PC-9 (cell line): Measurements from ENCODE around the gene PLPPR1. TPM values are rescaled to one million over a fixed set of nuclear protein-coding genes. Genes with fewer than 3 reads are reported as not detected.

Experiments used
- BruUV-seq: library from RNA; stranded (reverse); fragments of 400-500 nt; replicated peaks from 2 replicates; lab custom pipeline; 2021; lab: Mats Ljungman, UMichigan
- CTCF ChIA-PET: fragments of 300-600 bp; sonication (Branson Sonifier 250); formaldehyde crosslinking; loops from one replicate; lab custom pipeline; 2022; ENCODE audit warnings: antibody characterized with exemption; lab: Charles Lee
- POLR2A ChIA-PET: fragments of 300-600 bp; sonication (Branson Sonifier 250); formaldehyde crosslinking; loops from one replicate; lab custom pipeline; 2022; ENCODE audit warnings: antibody characterized with exemption; ENCODE audit not compliant: unreplicated experiment; lab: Charles Lee
- DNase-seq, 2 experiments: peaks; one replicate each; pipeline versions ENCODE4 v3.0.0 to v3.0.0-alpha.2; 2015 to 2022; ENCODE audit warnings: mixed read lengths in 1 of 2
- H2AFZ ChIP-seq: fragments of 200-600 bp; sonication (generic); 2 replicates; pipeline ENCODE4 v1.8.1; 2017; ENCODE audit warnings: antibody characterized with exemption
- H3F3A ChIP-seq: fragments of 200-600 bp; sonication (generic); 2 replicates; pipeline ENCODE4 v1.8.1; 2017; ENCODE audit warnings: antibody characterized with exemption, mild to moderate bottlenecking, low read depth; ENCODE audit not compliant: insufficient read depth
- H3K27ac ChIP-seq: fragments of 200-600 bp; sonication (generic); 2 replicates; pipeline ENCODE4 v1.6.1; 2016; ENCODE audit warnings: mixed run types
- H3K27me3 ChIP-seq: fragments of 200-600 bp; sonication (generic); 2 replicates; pipeline ENCODE4 v1.6.1; 2016; ENCODE audit warnings: low read depth, mixed run types; ENCODE audit not compliant: insufficient read depth
- H3K36me3 ChIP-seq: fragments of 200-600 bp; sonication (generic); 2 replicates; pipeline ENCODE4 v1.6.1; 2016; ENCODE audit warnings: low read depth, mixed run types
- H3K4me1 ChIP-seq: fragments of 200-600 bp; sonication (generic); replicated peaks from 2 replicates; pipeline ENCODE4 v1.6.1; 2016; ENCODE audit warnings: mixed run types; ENCODE audit not compliant: insufficient read depth
- H3K4me2 ChIP-seq: fragments of 200-600 bp; sonication (generic); 2 replicates; pipeline ENCODE4 v1.6.1; 2017; ENCODE audit warnings: mixed run types
- H3K4me3 ChIP-seq: fragments of 200-600 bp; sonication (generic); 2 replicates; pipeline ENCODE4 v1.6.1; 2016; ENCODE audit warnings: mixed run types
- H3K79me2 ChIP-seq: fragments of 200-600 bp; sonication (generic); 2 replicates; pipeline ENCODE4 v1.6.1; 2017; ENCODE audit warnings: low read depth, mixed run types
- H3K9me2 ChIP-seq: fragments of 200-600 bp; sonication (generic); 2 replicates; pipeline ENCODE4 v1.8.1; 2017; ENCODE audit warnings: mild to moderate bottlenecking; ENCODE audit not compliant: insufficient read depth
- H3K9me3 ChIP-seq: fragments of 200-600 bp; sonication (generic); 2 replicates; pipeline ENCODE4 v1.8.1; 2016; ENCODE audit warnings: low read depth; ENCODE audit not compliant: insufficient read depth
- H4K20me1 ChIP-seq: fragments of 200-600 bp; sonication (generic); 2 replicates; pipeline ENCODE4 v1.8.1; 2017; ENCODE audit not compliant: insufficient read depth
- CTCF ChIP-seq: fragments of 200-600 bp; sonication (generic); conservative IDR thresholded peaks from 2 replicates; pipeline ENCODE4 v1.6.1; 2017; ENCODE audit warnings: mixed run types, antibody characterized with exemption, mild to moderate bottlenecking, moderate library complexity
- EZH2 ChIP-seq: fragments of 200-600 bp; sonication (generic); IDR thresholded peaks from 2 replicates; pipeline ENCODE4 v1.8.0; 2017; ENCODE audit warnings: antibody characterized with exemption, low read depth
- intact Hi-C: fragments of 100-400 bp; cut with micrococcal nuclease; formaldehyde crosslinking; loops from one replicate; pipeline ENCODE4 v1.10.0; 2022; ENCODE audit not compliant: unreplicated experiment
- total RNA-seq: library from RNA; stranded (reverse); gene quantifications from 2 replicates; pipeline ENCODE4 v1.2.3, GENCODE V29; 2021

The PLPPR1 gene
- total RNA-seq, 1 experiment from 2014 or later, result not detected

DNA sequence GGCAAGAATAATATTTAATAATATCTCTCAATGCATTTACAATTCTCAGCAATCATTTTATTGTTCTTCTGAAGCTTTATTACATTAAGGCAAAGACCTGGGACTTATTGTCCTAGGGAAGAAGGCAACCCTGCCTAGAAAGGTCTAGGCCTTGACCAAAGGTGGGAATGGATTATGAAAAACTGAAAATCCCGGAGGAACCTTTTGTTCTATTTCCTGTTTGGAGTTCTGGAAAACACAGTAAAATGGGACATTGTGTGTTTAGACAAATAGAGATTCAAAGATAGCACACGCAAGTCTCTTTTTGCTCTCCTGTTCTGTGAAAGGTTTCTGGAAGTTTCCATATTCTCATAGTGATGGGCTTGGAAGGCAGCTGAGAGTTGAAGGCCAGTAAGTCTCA, 325.2 kb downstream of the PLPPR1 start:
- Histone ChIP-seq H3K4me3 (no peak overlapping the region), H3K27me3 (no peaks in the 10 kb centered on the region), H3K9me3 (no peaks in the 10 kb centered on the region), H2AFZ (no peak overlapping the region), H3K27ac (no peak overlapping the region), H3K4me1 (no peaks in the 10 kb centered on the region), H3K79me2 (no peaks in the 10 kb centered on the region), H3K36me3 (no peaks in the 10 kb centered on the region), H3F3A (no peaks in the 10 kb centered on the region), H3K4me2 (no peak overlapping the region), H3K9me2 (no peaks in the 10 kb centered on the region), H4K20me1 (no peaks in the 10 kb centered on the region)
- TF ChIP-seq EZH2 (no peak), CTCF (no peak)
- ChIA-PET POLR2A (no interaction called here), CTCF (no interaction called here)
- intact Hi-C loops, result no loop called here
- no peak for DNase-seq
- no TSS peak for BruUV-seq

DNA sequence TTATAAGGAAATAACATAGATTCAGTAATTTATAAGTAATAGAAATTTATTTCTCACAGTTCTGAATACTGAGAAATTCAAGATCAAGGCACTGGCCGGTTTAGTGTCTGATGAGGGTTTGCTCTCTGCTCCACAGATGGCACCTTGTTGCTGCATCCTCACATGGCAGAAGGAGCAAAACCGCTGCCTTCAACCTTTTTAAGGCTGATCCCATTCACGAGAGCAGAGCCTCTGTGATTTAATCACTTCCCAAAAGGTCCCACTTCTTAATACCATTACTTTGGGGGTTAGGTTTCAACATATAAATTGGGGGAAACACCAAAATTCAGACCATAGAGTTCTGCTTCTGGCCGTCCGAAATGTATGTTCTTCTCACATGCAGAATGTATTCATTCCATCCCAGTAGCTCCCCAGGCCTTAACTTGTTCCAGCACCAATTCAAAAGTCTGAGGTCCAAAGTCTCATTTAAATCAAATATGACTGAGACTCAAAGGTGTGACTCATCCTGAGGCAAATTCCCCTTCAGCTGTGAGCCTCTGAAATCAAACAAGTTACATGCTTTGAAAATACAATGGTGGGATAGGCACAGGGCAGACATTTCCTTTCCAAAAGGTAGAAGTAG, 325.7 kb downstream of the PLPPR1 start:
- intact Hi-C loops, result no loop called here
- H3K9me3 ChIP-seq, result no peaks in the 10 kb centered on the region
- H3K27me3 ChIP-seq, result no peaks in the 10 kb centered on the region
- CTCF ChIA-PET, result no interaction called here
- POLR2A ChIA-PET, result no interaction called here
- no peak overlapping the region for H2AFZ ChIP-seq
- H3K4me2 ChIP-seq, result no peak overlapping the region
- no peak overlapping the region for H3K4me3 ChIP-seq
- no peaks in the 10 kb centered on the region for H3K4me1 ChIP-seq
- no peaks in the 10 kb centered on the region for H3K79me2 ChIP-seq
- H3K36me3 ChIP-seq, result no peaks in the 10 kb centered on the region
- H3K9me2 ChIP-seq, result no peaks in the 10 kb centered on the region
- no peak overlapping the region for H3K27ac ChIP-seq
- H4K20me1 ChIP-seq, result no peaks in the 10 kb centered on the region
- no peak for DNase-seq
- no peak for TF ChIP-seq CTCF
- no peak for TF ChIP-seq EZH2
- BruUV-seq, result no TSS peak
- H3F3A ChIP-seq, result no peaks in the 10 kb centered on the region

GRCh38 chr9:101354765-101355708, 326.5 kb downstream of the PLPPR1 start:
- intact Hi-C loops, result no loop called here
- Histone ChIP-seq H3K4me1 (no peaks in the 10 kb centered on the region), H3K27me3 (no peaks in the 10 kb centered on the region), H3K27ac (no peak overlapping the region), H3K4me2 (no peak overlapping the region), H2AFZ (no peak overlapping the region), H3K36me3 (no peaks in the 10 kb centered on the region), H3K9me2 (no peaks in the 10 kb centered on the region), H4K20me1 (no peaks in the 10 kb centered on the region), H3K9me3 (no peaks in the 10 kb centered on the region), H3F3A (no peaks in the 10 kb centered on the region), H3K4me3 (no peak overlapping the region), H3K79me2 (no peaks in the 10 kb centered on the region)
- no peak for DNase-seq
- ChIA-PET CTCF (no interaction called here), POLR2A (no interaction called here)
- TF ChIP-seq EZH2 (no peak), CTCF (no peak)
- BruUV-seq, result no TSS peak
